HepG2 (cell line): ENCODE data around the gene C1orf35. TPM values are rescaled to one million over a fixed set of nuclear protein-coding genes. Genes with fewer than 3 reads are reported as not detected.

Experiments
- ATAC-seq: fragments of 200-7000 bp; cut with Tn5 transposase; 3 replicates; pipeline ENCODE4 v1.9.1; 2020; ENCODE audit warnings: mild to moderate bottlenecking, moderate library complexity
- BruUV-seq: library from RNA; stranded (reverse); fragments of 400-500 nt; replicated peaks from 2 replicates; lab custom pipeline; 2021; lab: Mats Ljungman, UMichigan
- CTCF ChIA-PET: fragments of 300-600 bp; formaldehyde crosslinking; extraction: SDS; loops from one replicate; lab custom pipeline; 2021; ENCODE audit warnings: low total read pairs, inconsistent platforms, low intra/inter-chr PET ratio; lab: Yijun Ruan, JAX
- POLR2A ChIA-PET: fragments of 350-600 bp; sonication (Branson Sonifier 250); formaldehyde crosslinking; loops from one replicate; lab custom pipeline; 2020; ENCODE audit warnings: antibody characterized with exemption, inconsistent platforms; lab: Yijun Ruan, JAX
- DNase-seq: peaks from one replicate; pipeline ENCODE4 v3.0.0-alpha.2; 2015; ENCODE audit warnings: low spot score
- FAIRE-seq: peaks from 3 replicates; lab custom pipeline; 2011; peaks lifted over from hg19 to GRCh38; lab: Jason Lieb, UNC
- H2AFZ ChIP-seq: one replicate; pipeline ENCODE4 v1.6.1; 2011; ENCODE audit warnings: low read length, inconsistent platforms
- H3K27ac ChIP-seq: fragments of 300-600 bp; 3 replicates; pipeline ENCODE4 v1.8.0; 2011; ENCODE audit warnings: mixed run types, mild to moderate bottlenecking, mixed read lengths, low read length, inconsistent platforms; ENCODE audit not compliant: insufficient read depth; ENCODE audit errors: extremely low read length
- H3K27me3 ChIP-seq, 2 experiments: fragments of 200-600 bp in 1 of 2; 2 replicates in 1 of 2; 3 replicates in 1 of 2; pipeline versions ENCODE4 v1.6.0 to v1.8.0; 2011; ENCODE audit warnings: low read length in 2 of 2, mild to moderate bottlenecking in 2 of 2, moderate library complexity in 2 of 2, inconsistent platforms in 1 of 2; ENCODE audit not compliant: insufficient read depth in 2 of 2, control insufficient read depth in 1 of 2
- H3K36me3 ChIP-seq, 2 experiments: fragments of 200-600 bp in 1 of 2; replicated peaks in 1 of 2; 2 replicates in 1 of 2; 3 replicates in 1 of 2; pipeline versions ENCODE4 v1.5.1 to v1.8.0; 2011; ENCODE audit warnings: low read length in 2 of 2, inconsistent platforms in 1 of 2; ENCODE audit not compliant: insufficient read depth in 2 of 2, control insufficient read depth in 1 of 2
- H3K4me1 ChIP-seq: 2 replicates; pipeline ENCODE4 v1.5.1; 2012; ENCODE audit warnings: low read length, inconsistent platforms; ENCODE audit not compliant: insufficient read depth
- H3K4me2 ChIP-seq: 2 replicates; pipeline ENCODE4 v1.6.0; 2011; ENCODE audit warnings: low read depth, low read length, inconsistent platforms
- H3K4me3 ChIP-seq, 3 experiments: fragments of 200-600 bp in 1 of 3; sonication (generic), shearing (Covaris generic) in 1 of 3; replicated peaks in 1 of 3; 2 replicates each; pipeline ENCODE4 v1.5.1; 2011 to 2016; ENCODE audit warnings: low read length in 3 of 3, inconsistent platforms in 2 of 3, low read depth in 2 of 3, mild to moderate bottlenecking in 2 of 3, control low read depth in 1 of 3, mixed read lengths in 1 of 3; ENCODE audit not compliant: insufficient read depth in 1 of 3
- H3K79me2 ChIP-seq: one replicate; pipeline ENCODE4 v1.6.1; 2011; ENCODE audit warnings: low read length, inconsistent platforms; ENCODE audit not compliant: insufficient read depth
- H3K9ac ChIP-seq: 2 replicates; pipeline ENCODE4 v1.6.0; 2011; ENCODE audit warnings: mild to moderate bottlenecking, low read depth, low read length, inconsistent platforms; ENCODE audit not compliant: insufficient read depth
- H3K9me3 ChIP-seq: 2 replicates; pipeline ENCODE4 v1.5.1; 2012; ENCODE audit warnings: mild to moderate bottlenecking, low read length
- H4K20me1 ChIP-seq: 2 replicates; pipeline ENCODE4 v1.6.0; 2011; ENCODE audit warnings: inconsistent platforms, mild to moderate bottlenecking, low read length, moderate library complexity; ENCODE audit not compliant: insufficient read depth
- ADNP ChIP-seq: sonication (generic); formaldehyde crosslinking; IDR thresholded peaks from 2 replicates; pipeline ENCODE4 v1.4.0; 2020; ENCODE audit warnings: missing genetic modification reagents
- CBFB ChIP-seq: sonication (generic); formaldehyde crosslinking; IDR thresholded peaks from 2 replicates; pipeline ENCODE4 v1.4.0; 2020; ENCODE audit warnings: missing genetic modification reagents
- CBX5 ChIP-seq: sonication (generic); formaldehyde crosslinking; IDR thresholded peaks from 2 replicates; pipeline ENCODE4 v1.4.0; 2020; ENCODE audit warnings: missing genetic modification reagents, borderline replicate concordance
- FOXC1 ChIP-seq: sonication (generic); formaldehyde crosslinking; IDR thresholded peaks from 2 replicates; pipeline ENCODE4 v1.8.0; 2022; ENCODE audit warnings: mild to moderate bottlenecking, missing genetic modification reagents, borderline replicate concordance
- GPBP1L1 ChIP-seq: sonication (generic); formaldehyde crosslinking; IDR thresholded peaks from 2 replicates; pipeline ENCODE4 v1.5.0; 2020; ENCODE audit warnings: mild to moderate bottlenecking, missing genetic modification reagents
- HNF4A ChIP-seq: sonication (generic); formaldehyde crosslinking; IDR thresholded peaks from 2 replicates; pipeline ENCODE4 v1.4.0; 2020; ENCODE audit warnings: missing genetic modification reagents
- JUND ChIP-seq: sonication (generic); formaldehyde crosslinking; IDR thresholded peaks from 2 replicates; pipeline ENCODE4 v1.8.0; 2022; ENCODE audit warnings: mild to moderate bottlenecking, missing genetic modification reagents
- NFIC ChIP-seq: IDR thresholded peaks from 2 replicates; pipeline ENCODE4 v1.6.1; 2012; ENCODE audit warnings: mild to moderate bottlenecking, low read length, inconsistent platforms
- SCMH1 ChIP-seq: sonication (generic); formaldehyde crosslinking; IDR thresholded peaks from 2 replicates; pipeline ENCODE4 v1.9.0; 2021; ENCODE audit warnings: missing genetic modification reagents, mild to moderate bottlenecking, borderline replicate concordance
- SPEN ChIP-seq: sonication (generic); formaldehyde crosslinking; IDR thresholded peaks from 2 replicates; pipeline ENCODE4 v1.5.1; 2020; ENCODE audit warnings: low read depth, mild to moderate bottlenecking, missing genetic modification reagents
- SRY ChIP-seq: sonication (generic); formaldehyde crosslinking; IDR thresholded peaks from 2 replicates; pipeline ENCODE4 v1.8.0; 2022; ENCODE audit warnings: mild to moderate bottlenecking, missing genetic modification reagents
- TBP ChIP-seq: sonication (generic); formaldehyde crosslinking; IDR thresholded peaks from 2 replicates; pipeline ENCODE4 v1.5.0; 2020; ENCODE audit warnings: missing genetic modification reagents
- THYN1 ChIP-seq: sonication (generic); formaldehyde crosslinking; IDR thresholded peaks from 2 replicates; pipeline ENCODE4 v1.8.1; 2023; ENCODE audit warnings: low read depth, mild to moderate bottlenecking, moderate library complexity, missing genetic modification reagents, borderline replicate concordance
- ZNF251 ChIP-seq: sonication (generic); formaldehyde crosslinking; IDR thresholded peaks from 2 replicates; pipeline ENCODE4 v1.9.0; 2021; ENCODE audit warnings: mild to moderate bottlenecking, missing genetic modification reagents
- ZNF512 ChIP-seq: sonication (generic); formaldehyde crosslinking; IDR thresholded peaks from 2 replicates; pipeline ENCODE4 v1.4.0; 2020; ENCODE audit warnings: mild to moderate bottlenecking, missing genetic modification reagents
- ZNF703 ChIP-seq: sonication (generic); formaldehyde crosslinking; IDR thresholded peaks from 2 replicates; pipeline ENCODE4 v1.5.1; 2020; ENCODE audit warnings: missing genetic modification reagents, mild to moderate bottlenecking, moderate library complexity, borderline replicate concordance
- WGBS: methylation state at CpG from one replicate; pipeline ENCODE4 v1.1.6; 2017; ENCODE audit warnings: low lambda C conversion rate; 5-methylcytosine and 5-hydroxymethylcytosine counted together
- in situ Hi-C: cut with HindIII; loops from 2 replicates; pipeline ENCODE4 v1.10.0; 2017; ENCODE audit warnings: low pct_unique_long_range_greater_than_20kb; ENCODE audit not compliant: extremely low pct_ligation_motif_present
- intact Hi-C: fragments of 100-400 bp; cut with micrococcal nuclease; formaldehyde crosslinking; loops from one replicate; pipeline ENCODE4 v1.10.0; 2022; ENCODE audit not compliant: unreplicated experiment
- polyA plus RNA-seq, 8 experiments: library from polyadenylated mRNA; depleted of rRNA in 3 of 8; stranded (reverse) in 7 of 8; unstranded in 1 of 8; fragments of >200 nt; fragmentation: Illumina TruSeq in 4 of 8; extraction: Trizol in 4 of 8; gene quantifications; 2 replicates each; pipeline versions ENCODE4 v1.2.1 to v1.2.3, GENCODE V29; 2011 to 2016; ENCODE audit warnings: low read depth in 4 of 8, missing spikeins in 1 of 8, mixed read lengths in 1 of 8; ENCODE audit not compliant: insufficient read depth in 1 of 8
- total RNA-seq, 5 experiments: library from RNA; depleted of rRNA; stranded (reverse); fragments of >200 nt; fragmentation: Illumina TruSeq; extraction: Trizol; gene quantifications; 2 replicates each; pipeline ENCODE4 v1.2.3, GENCODE V29; 2016; ENCODE audit warnings: low read depth in 1 of 5
- TF ChIP-seq, protein P1 (sequence below): sonication (generic); formaldehyde crosslinking; IDR thresholded peaks from 2 replicates; pipeline ENCODE4 v1.4.0; 2020; ENCODE audit warnings: mild to moderate bottlenecking, missing genetic modification reagents, borderline replicate concordance
- TF ChIP-seq, protein P2 (sequence below): sonication (generic); formaldehyde crosslinking; IDR thresholded peaks from 2 replicates; pipeline ENCODE4 v1.5.1; 2020; ENCODE audit warnings: mild to moderate bottlenecking, missing genetic modification reagents, borderline replicate concordance

Gene C1orf35
- total and polyA plus RNA-seq, 2 of the 13 experiments (the other 11 are each of a cell fraction or from before 2014, with no cell fraction given): 8.1 to 19.3 TPM

DNA sequence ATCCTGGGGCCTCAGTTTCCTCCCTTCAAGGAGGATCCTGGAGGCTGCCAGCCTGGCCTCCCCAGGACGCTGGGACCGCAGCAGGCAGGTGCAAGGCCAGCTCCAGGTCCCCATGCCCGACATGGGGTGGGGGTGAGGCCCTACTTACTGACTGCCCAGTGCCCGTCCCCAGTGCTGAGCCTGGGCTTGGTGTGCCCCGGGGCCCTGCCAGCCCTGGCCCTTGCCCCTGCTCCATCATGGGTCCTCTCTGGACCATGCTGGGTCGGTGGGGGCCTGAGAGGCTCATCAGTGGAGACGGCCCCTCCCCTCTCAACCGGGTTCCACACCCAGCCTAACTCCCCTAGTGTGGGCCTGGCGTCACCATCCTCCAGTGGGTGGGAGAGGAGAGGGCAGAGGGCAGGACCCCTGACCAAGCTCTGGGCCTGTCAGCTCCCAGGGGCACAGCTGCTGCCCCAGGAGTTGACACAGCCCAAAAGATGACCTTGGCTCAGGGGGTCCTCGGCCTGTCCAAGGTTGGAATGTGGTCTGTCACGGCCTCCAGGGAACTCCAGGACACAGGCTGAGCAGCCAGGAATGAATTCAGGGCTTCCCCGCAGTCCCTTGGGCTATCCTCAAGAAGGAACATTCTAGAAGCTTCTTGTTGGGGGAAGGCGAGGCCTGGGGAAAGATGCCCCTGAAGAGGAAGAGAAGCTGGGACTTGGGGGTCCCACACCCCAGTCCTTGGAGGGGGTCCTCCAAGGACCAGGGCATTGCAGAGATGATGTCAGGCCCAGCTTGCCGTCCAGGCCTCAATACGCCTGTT is 38.2 kb downstream of the C1orf35 start:
- in situ Hi-C loops: no loop called here
- no TSS peak for BruUV-seq
- CTCF ChIA-PET: no interaction called here

More for the DNA sequence above, 38.2 kb downstream of the C1orf35 start:
- no peak overlapping the region for H3K27ac ChIP-seq
- ATAC-seq (no peak), FAIRE-seq (no peak), DNase-seq (no peak)
- POLR2A ChIA-PET: no interaction called here
- H3K4me1 ChIP-seq: no peaks in the 10 kb centered on the region
- WGBS: 6% methylated on average over 9 of the region's 15 CpGs
- H4K20me1 ChIP-seq: no peaks in the 10 kb centered on the region
- no peak overlapping the region for H2AFZ ChIP-seq
- intact Hi-C loops: no loop called here
- H3K36me3 ChIP-seq: no peaks in the 10 kb centered on the region
- peaks cover 10 to 45% of the 10 kb centered on the region in 2 experiments; a peak in 4 of 5 replicates for H3K27me3 ChIP-seq
- no peak overlapping the region for H3K4me2 ChIP-seq
- no peak overlapping the region for H3K9ac ChIP-seq
- H3K9me3 ChIP-seq: no peaks in the 10 kb centered on the region
- TF ChIP-seq HNF4A (no peak), GPBP1L1 (CRISPR knock-in tag) (no peak), ADNP (CRISPR knock-in tag) (no peak), SCMH1 (CRISPR knock-in tag) (no peak), CBX5 (no peak), CBFB (CRISPR knock-in tag) (no peak), ZNF512 (CRISPR knock-in tag) (no peak), SRY (CRISPR knock-in tag) (no peak), JUND (CRISPR knock-in tag) (no peak), SPEN (CRISPR knock-in tag) (no peak), THYN1 (CRISPR knock-in tag) (no peak), ZNF703 (no peak), NFIC (no peak), TBP (no peak), ZNF251 (no peak), FOXC1 (CRISPR knock-in tag) (no peak)
- TF ChIP-seq, protein P1, sequence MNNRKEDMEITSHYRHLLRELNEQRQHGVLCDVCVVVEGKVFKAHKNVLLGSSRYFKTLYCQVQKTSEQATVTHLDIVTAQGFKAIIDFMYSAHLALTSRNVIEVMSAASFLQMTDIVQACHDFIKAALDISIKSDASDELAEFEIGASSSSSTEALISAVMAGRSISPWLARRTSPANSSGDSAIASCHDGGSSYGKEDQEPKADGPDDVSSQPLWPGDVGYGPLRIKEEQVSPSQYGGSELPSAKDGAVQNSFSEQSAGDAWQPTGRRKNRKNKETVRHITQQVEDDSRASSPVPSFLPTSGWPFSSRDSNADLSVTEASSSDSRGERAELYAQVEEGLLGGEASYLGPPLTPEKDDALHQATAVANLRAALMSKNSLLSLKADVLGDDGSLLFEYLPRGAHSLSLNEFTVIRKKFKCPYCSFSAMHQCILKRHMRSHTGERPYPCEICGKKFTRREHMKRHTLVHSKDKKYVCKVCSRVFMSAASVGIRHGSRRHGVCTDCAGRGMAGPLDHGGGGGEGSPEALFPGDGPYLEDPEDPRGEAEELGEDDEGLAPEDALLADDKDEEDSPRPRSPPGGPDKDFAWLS (CRISPR knock-in tag): no peak
- TF ChIP-seq, protein P2, sequence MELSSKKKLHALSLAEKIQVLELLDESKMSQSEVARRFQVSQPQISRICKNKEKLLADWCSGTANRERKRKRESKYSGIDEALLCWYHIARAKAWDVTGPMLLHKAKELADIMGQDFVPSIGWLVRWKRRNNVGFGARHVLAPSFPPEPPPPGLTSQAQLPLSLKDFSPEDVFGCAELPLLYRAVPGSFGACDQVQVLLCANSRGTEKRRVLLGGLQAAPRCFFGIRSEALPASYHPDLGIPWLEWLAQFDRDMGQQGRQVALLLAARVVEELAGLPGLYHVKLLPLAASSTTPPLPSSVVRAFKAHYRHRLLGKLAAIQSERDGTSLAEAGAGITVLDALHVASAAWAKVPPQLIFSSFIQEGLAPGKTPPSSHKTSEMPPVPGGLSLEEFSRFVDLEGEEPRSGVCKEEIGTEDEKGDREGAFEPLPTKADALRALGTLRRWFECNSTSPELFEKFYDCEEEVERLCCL (CRISPR knock-in tag): no peak
- H3K4me3 ChIP-seq: no peak overlapping the region
- no peaks in the 10 kb centered on the region for H3K79me2 ChIP-seq
